Measurements from ENCODE around the gene RASL12.

RASL12 gene

DNA sequence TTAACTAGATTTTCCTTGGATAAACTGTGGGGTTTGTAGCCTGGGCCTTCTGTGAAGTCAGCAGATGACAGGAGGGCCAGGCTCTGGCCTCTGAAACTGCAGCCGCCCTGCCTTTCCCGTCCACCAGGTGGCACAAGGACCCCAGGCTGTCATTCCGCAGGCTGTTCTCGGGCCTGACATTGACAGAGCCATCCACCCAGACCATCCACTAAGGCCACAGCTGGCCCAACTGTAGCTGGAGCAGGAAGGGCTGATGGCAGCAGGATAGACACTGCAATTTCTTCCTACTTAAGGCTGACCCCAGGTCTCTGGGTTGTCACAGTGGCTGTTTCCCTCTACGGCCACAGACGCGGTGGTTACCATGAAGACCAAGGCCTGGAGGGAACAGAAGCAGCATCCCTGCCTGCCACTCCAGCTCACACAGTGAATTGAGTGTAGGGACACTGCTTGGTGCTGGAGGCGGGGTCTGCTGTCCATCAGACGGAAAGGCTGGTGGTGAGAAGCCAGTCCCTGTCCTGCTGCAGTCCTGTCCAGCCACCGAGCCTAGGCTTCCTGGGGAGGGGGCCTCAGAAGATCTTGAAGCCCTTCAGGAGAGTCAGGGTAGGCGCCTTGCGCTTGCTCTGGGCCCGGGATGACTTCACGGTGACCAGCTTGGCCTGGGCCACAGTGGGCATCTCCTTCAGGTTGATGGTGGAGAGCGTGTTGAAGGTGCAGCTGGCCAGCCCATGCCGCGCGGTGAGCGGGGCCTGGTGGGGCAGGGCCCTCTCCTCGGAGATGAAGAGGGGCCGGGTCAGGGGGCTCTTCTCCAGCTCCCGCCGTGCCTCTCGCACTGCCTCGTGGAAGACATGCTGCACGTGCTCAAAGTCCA is 13.2 kb downstream of the RASL12 start:
- TF ChIP-seq, protein P1, sequence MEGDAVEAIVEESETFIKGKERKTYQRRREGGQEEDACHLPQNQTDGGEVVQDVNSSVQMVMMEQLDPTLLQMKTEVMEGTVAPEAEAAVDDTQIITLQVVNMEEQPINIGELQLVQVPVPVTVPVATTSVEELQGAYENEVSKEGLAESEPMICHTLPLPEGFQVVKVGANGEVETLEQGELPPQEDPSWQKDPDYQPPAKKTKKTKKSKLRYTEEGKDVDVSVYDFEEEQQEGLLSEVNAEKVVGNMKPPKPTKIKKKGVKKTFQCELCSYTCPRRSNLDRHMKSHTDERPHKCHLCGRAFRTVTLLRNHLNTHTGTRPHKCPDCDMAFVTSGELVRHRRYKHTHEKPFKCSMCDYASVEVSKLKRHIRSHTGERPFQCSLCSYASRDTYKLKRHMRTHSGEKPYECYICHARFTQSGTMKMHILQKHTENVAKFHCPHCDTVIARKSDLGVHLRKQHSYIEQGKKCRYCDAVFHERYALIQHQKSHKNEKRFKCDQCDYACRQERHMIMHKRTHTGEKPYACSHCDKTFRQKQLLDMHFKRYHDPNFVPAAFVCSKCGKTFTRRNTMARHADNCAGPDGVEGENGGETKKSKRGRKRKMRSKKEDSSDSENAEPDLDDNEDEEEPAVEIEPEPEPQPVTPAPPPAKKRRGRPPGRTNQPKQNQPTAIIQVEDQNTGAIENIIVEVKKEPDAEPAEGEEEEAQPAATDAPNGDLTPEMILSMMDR (IDR thresholded peaks at IDR 0.05; ENCODE audit: insufficient read depth, missing control alignments) = peak; percentile 93
- FAIRE-seq (no peak), DNase-seq (ENCODE audit: insufficient read length, low spot score) (peak; percentile 87)

DNA sequence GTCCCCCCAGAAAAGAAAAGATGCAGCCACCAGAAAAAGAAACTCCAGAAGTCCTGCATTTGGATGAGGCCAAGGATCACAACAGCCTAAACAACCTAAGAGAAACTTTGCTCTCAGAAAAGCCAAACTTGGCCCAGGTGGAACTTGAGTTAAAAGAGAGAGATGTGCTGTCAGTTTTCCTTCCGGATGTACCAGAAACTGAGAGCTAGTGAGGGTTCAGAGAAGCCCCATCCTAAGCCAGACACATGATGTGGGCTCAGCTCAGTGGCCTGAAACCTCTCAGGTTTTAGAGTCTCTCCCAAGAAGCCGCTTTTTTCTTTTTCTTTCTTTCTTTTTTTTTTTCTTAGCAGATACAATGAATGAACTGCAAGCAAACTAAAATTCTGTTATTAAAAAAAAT is 14.8 kb downstream of the RASL12 start:
- FAIRE-seq (no peak), DNase-seq (ENCODE audit: insufficient read length, low spot score) (no peak)
- TF ChIP-seq, protein P1 (IDR thresholded peaks at IDR 0.05; ENCODE audit: insufficient read depth, missing control alignments) = no peak

DNA sequence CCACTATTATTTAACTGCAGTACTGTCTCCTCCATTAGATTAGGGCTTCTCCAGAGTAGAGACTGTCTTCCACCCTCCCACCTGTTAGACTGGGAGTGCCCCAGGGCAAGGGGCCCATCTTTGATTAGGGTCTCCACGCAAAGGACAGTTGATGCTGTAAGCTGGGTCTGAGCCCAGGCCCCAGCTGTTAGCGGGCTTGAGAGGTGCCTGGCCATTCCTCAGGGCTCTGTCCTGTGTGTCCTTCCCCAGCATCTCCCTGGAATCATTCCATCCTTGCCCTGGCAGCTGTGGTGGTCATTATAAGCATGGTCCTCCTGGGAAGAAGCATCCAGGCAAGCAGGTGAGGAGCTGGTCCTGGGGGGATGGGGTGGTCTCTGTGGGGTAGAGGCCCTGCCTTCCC is 16.5 kb downstream of the RASL12 start:
- TF ChIP-seq, protein P1 (IDR thresholded peaks at IDR 0.05; ENCODE audit: insufficient read depth, missing control alignments) = no peak
- no peak for DNase-seq (ENCODE audit: insufficient read length, low spot score)

DNA sequence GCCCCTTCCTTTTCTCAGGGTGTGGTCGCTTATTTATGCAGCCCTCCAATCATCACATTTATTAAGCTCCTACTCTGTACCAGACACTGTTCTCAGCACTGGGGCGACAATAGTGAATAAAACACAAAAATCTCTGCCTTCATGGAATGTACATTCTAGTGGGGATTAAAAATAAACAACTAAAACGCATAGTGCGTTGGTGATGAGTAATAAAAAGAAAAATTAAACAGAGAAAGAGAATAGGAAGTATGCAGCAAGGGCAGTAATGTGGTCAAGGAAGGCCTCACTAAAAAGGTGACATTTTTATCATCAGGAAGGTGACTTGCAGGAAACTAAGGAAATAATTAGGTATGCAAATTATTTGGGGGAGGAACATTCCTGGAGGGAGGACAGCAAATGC is 17.5 kb downstream of the RASL12 start:
- TF ChIP-seq, protein P1 (IDR thresholded peaks at IDR 0.05; ENCODE audit: insufficient read depth, missing control alignments) = no peak
- no peak for FAIRE-seq
- no peak for DNase-seq (ENCODE audit: insufficient read length, low spot score)

More for the DNA sequence above, 16.5 kb downstream of the RASL12 start:
- FAIRE-seq = no peak

DNA sequence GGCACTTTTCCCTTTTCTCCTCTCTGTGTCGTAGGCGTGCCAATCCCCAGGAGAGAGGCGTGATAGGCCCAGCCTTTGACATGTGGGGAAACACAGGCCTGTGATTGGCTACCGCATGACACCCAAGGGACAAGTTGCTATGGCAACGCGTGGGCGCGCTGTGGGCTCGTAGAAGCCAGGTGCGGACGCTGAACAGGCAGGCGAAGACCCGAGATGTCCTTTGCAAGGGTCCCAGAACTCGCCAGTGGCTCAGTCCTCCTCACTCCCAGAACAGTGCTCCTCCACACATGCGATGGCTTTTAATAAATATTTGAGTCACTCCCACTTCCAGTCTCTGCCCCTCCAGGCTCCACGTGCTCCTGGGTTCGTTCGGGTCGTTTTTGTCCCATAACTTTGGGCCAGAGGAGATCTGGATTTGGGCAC is 18.4 kb downstream of the RASL12 start:
- DNase-seq (ENCODE audit: insufficient read length, low spot score) (peak; percentile 94), FAIRE-seq (no peak)
- TF ChIP-seq, protein P1 (IDR thresholded peaks at IDR 0.05; ENCODE audit: insufficient read depth, missing control alignments) = no peak

DNA sequence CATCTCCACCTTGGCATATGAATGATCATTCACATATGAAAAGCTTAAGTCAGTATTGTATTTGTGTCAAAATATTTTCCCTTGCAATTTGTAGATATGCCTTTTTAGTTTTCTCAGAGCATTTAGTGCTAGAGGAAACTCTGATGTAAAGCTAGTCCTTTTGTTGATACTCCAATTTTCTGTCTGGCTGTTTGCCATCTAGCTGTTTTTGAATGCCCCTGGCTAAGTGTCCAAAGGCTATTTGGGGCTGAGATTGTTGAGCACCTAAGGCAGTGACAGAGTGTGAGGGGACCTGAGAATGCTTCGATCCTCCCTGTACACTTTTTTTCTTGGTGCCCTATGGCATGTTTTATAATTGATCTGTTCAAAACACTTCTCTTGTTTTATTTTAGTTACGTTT is 19.6 kb downstream of the RASL12 start:
- DNase-seq (ENCODE audit: insufficient read length, low spot score) (no peak), FAIRE-seq (no peak)
- TF ChIP-seq, protein P1 (IDR thresholded peaks at IDR 0.05; ENCODE audit: insufficient read depth, missing control alignments) = no peak

All from D721Med (cell line).